Measurements from ENCODE around the gene FRG2C.
A peak's percentile ranks its signal among the peaks of the same experiment; 100 is the strongest.
"Not testable (repeated sequence)": the region's sequence is repeated elsewhere in the genome, so short reads cannot be mapped to it uniquely, and the experiment has no call there.

Gene FRG2C

GRCh38 chr3:75645548-75645947 is 18.6 kb upstream of the FRG2C start:
- not testable (repeated sequence) for H3K36me3 ChIP-seq (ENCODE audit: control insufficient read depth in 2 of 2, insufficient read depth in 2 of 2, low read length in 2 of 2); H3K9me3 ChIP-seq (ENCODE audit: control insufficient read depth in 2 of 2, low read length in 2 of 2); H3K27ac ChIP-seq (ENCODE audit: low read depth in 2 of 2, low read length in 2 of 2); H3K27me3 ChIP-seq (ENCODE audit: control insufficient read depth in 2 of 2, insufficient read depth in 2 of 2, low read length in 2 of 2); H3K4me3 ChIP-seq (ENCODE audit: low read length in 2 of 2); H3K9ac ChIP-seq (ENCODE audit: low read depth in 1 of 2, low read length in 2 of 2); H3K4me1 ChIP-seq (ENCODE audit: control insufficient read depth in 2 of 2, insufficient read depth in 2 of 2, low read length in 2 of 2)

GRCh38 chr3:75650191-75650590 is 13.9 kb upstream of the FRG2C start:
- no peaks in the 10 kb centered on the region for H3K4me1 ChIP-seq (ENCODE audit: control insufficient read depth in 2 of 2, insufficient read depth in 2 of 2, low read length in 2 of 2)
- H3K27me3 ChIP-seq (ENCODE audit: control insufficient read depth in 2 of 2, insufficient read depth in 2 of 2, low read length in 2 of 2) = no peaks in the 10 kb centered on the region
- no peak overlapping the region for H3K4me3 ChIP-seq (ENCODE audit: low read length in 2 of 2)
- no peaks in the 10 kb centered on the region for H3K9me3 ChIP-seq (ENCODE audit: control insufficient read depth in 2 of 2, low read length in 2 of 2)
- no peak overlapping the region for H3K27ac ChIP-seq (ENCODE audit: low read depth in 2 of 2, low read length in 2 of 2)
- H3K9ac ChIP-seq (ENCODE audit: low read depth in 1 of 2, low read length in 2 of 2) = no peak overlapping the region
- H3K36me3 ChIP-seq (ENCODE audit: control insufficient read depth in 2 of 2, insufficient read depth in 2 of 2, low read length in 2 of 2) = no peaks in the 10 kb centered on the region

- not testable (repeated sequence) for H3K9ac ChIP-seq (ENCODE audit: low read depth in 1 of 2, low read length in 2 of 2); H3K4me1 ChIP-seq (ENCODE audit: control insufficient read depth in 2 of 2, insufficient read depth in 2 of 2, low read length in 2 of 2); H3K27ac ChIP-seq (ENCODE audit: low read depth in 2 of 2, low read length in 2 of 2); H3K36me3 ChIP-seq (ENCODE audit: control insufficient read depth in 2 of 2, insufficient read depth in 2 of 2, low read length in 2 of 2); H3K4me3 ChIP-seq (ENCODE audit: low read length in 2 of 2); H3K9me3 ChIP-seq (ENCODE audit: control insufficient read depth in 2 of 2, low read length in 2 of 2); H3K27me3 ChIP-seq (ENCODE audit: control insufficient read depth in 2 of 2, insufficient read depth in 2 of 2, low read length in 2 of 2)
These were observed 8.8 kb upstream of the FRG2C start for GRCh38 chr3:75655101-75655904.

- H3K9me3 ChIP-seq (ENCODE audit: control insufficient read depth in 2 of 2, low read length in 2 of 2); H3K9ac ChIP-seq (ENCODE audit: low read depth in 1 of 2, low read length in 2 of 2); H3K27me3 ChIP-seq (ENCODE audit: control insufficient read depth in 2 of 2, insufficient read depth in 2 of 2, low read length in 2 of 2); H3K27ac ChIP-seq (ENCODE audit: low read depth in 2 of 2, low read length in 2 of 2); H3K36me3 ChIP-seq (ENCODE audit: control insufficient read depth in 2 of 2, insufficient read depth in 2 of 2, low read length in 2 of 2); H3K4me1 ChIP-seq (ENCODE audit: control insufficient read depth in 2 of 2, insufficient read depth in 2 of 2, low read length in 2 of 2); H3K4me3 ChIP-seq (ENCODE audit: low read length in 2 of 2): not testable (repeated sequence)
These were observed 8.2 kb upstream of the FRG2C start for GRCh38 chr3:75655956-75656355.

GRCh38 chr3:75658411-75659107 is 5.6 kb upstream of the FRG2C start:
- not testable (repeated sequence) for H3K27me3 ChIP-seq (ENCODE audit: control insufficient read depth in 2 of 2, insufficient read depth in 2 of 2, low read length in 2 of 2); H3K36me3 ChIP-seq (ENCODE audit: control insufficient read depth in 2 of 2, insufficient read depth in 2 of 2, low read length in 2 of 2)
- peak overlapping the region; percentile 41 to 57 for H3K4me3 ChIP-seq (ENCODE audit: low read length in 2 of 2)

GRCh38 chr3:75659108-75659433 is 5.1 kb upstream of the FRG2C start:
- H3K36me3 ChIP-seq (ENCODE audit: control insufficient read depth in 2 of 2, insufficient read depth in 2 of 2, low read length in 2 of 2); H3K27ac ChIP-seq (ENCODE audit: low read depth in 2 of 2, low read length in 2 of 2): not testable (repeated sequence)

More at GRCh38 chr3:75658411-75659107, 5.6 kb upstream of the FRG2C start:
- not testable (repeated sequence) for H3K4me1 ChIP-seq (ENCODE audit: control insufficient read depth in 2 of 2, insufficient read depth in 2 of 2, low read length in 2 of 2); H3K9ac ChIP-seq (ENCODE audit: low read depth in 1 of 2, low read length in 2 of 2); H3K9me3 ChIP-seq (ENCODE audit: control insufficient read depth in 2 of 2, low read length in 2 of 2); H3K27ac ChIP-seq (ENCODE audit: low read depth in 2 of 2, low read length in 2 of 2)

GRCh38 chr3:75665626-75666025 is 1.5 kb downstream of the FRG2C start:
- H3K4me3 ChIP-seq (ENCODE audit: low read length in 2 of 2); H3K27ac ChIP-seq (ENCODE audit: low read depth in 2 of 2, low read length in 2 of 2); H3K27me3 ChIP-seq (ENCODE audit: control insufficient read depth in 2 of 2, insufficient read depth in 2 of 2, low read length in 2 of 2); H3K36me3 ChIP-seq (ENCODE audit: control insufficient read depth in 2 of 2, insufficient read depth in 2 of 2, low read length in 2 of 2); H3K4me1 ChIP-seq (ENCODE audit: control insufficient read depth in 2 of 2, insufficient read depth in 2 of 2, low read length in 2 of 2); H3K9ac ChIP-seq (ENCODE audit: low read depth in 1 of 2, low read length in 2 of 2); H3K9me3 ChIP-seq (ENCODE audit: control insufficient read depth in 2 of 2, low read length in 2 of 2): not testable (repeated sequence)

More at GRCh38 chr3:75659108-75659433, 5.1 kb upstream of the FRG2C start:
- H3K9ac ChIP-seq (ENCODE audit: low read depth in 1 of 2, low read length in 2 of 2); H3K4me1 ChIP-seq (ENCODE audit: control insufficient read depth in 2 of 2, insufficient read depth in 2 of 2, low read length in 2 of 2); H3K4me3 ChIP-seq (ENCODE audit: low read length in 2 of 2); H3K9me3 ChIP-seq (ENCODE audit: control insufficient read depth in 2 of 2, low read length in 2 of 2); H3K27me3 ChIP-seq (ENCODE audit: control insufficient read depth in 2 of 2, insufficient read depth in 2 of 2, low read length in 2 of 2): not testable (repeated sequence)

GRCh38 chr3:75667757-75668701 is 3.9 kb downstream of the FRG2C start:
- not testable (repeated sequence) for H3K27me3 ChIP-seq (ENCODE audit: control insufficient read depth in 2 of 2, insufficient read depth in 2 of 2, low read length in 2 of 2); H3K9me3 ChIP-seq (ENCODE audit: control insufficient read depth in 2 of 2, low read length in 2 of 2); H3K4me3 ChIP-seq (ENCODE audit: low read length in 2 of 2)

GRCh38 chr3:75668759-75669347 is 4.7 kb downstream of the FRG2C start:
- H3K36me3 ChIP-seq (ENCODE audit: control insufficient read depth in 2 of 2, insufficient read depth in 2 of 2, low read length in 2 of 2); H3K27me3 ChIP-seq (ENCODE audit: control insufficient read depth in 2 of 2, insufficient read depth in 2 of 2, low read length in 2 of 2); H3K4me3 ChIP-seq (ENCODE audit: low read length in 2 of 2); H3K4me1 ChIP-seq (ENCODE audit: control insufficient read depth in 2 of 2, insufficient read depth in 2 of 2, low read length in 2 of 2); H3K9ac ChIP-seq (ENCODE audit: low read depth in 1 of 2, low read length in 2 of 2); H3K9me3 ChIP-seq (ENCODE audit: control insufficient read depth in 2 of 2, low read length in 2 of 2); H3K27ac ChIP-seq (ENCODE audit: low read depth in 2 of 2, low read length in 2 of 2): not testable (repeated sequence)

More at GRCh38 chr3:75667757-75668701, 3.9 kb downstream of the FRG2C start:
- not testable (repeated sequence) for H3K9ac ChIP-seq (ENCODE audit: low read depth in 1 of 2, low read length in 2 of 2); H3K27ac ChIP-seq (ENCODE audit: low read depth in 2 of 2, low read length in 2 of 2); H3K4me1 ChIP-seq (ENCODE audit: control insufficient read depth in 2 of 2, insufficient read depth in 2 of 2, low read length in 2 of 2); H3K36me3 ChIP-seq (ENCODE audit: control insufficient read depth in 2 of 2, insufficient read depth in 2 of 2, low read length in 2 of 2)

Measured in mucosa of rectum (tissue), 2 donors.